ENCODE measurements around the gene FBXO46.
A peak's percentile ranks its signal among the peaks of the same experiment; 100 is the strongest.
"Not testable (repeated sequence)": the region's sequence is repeated elsewhere in the genome, so short reads cannot be mapped to it uniquely, and the experiment has no call there.

Gene FBXO46

GRCh38 chr19:45717983-45718650 lies 12.6 kb downstream of the FBXO46 start:
- peak; percentile 62 for DNase-seq

GRCh38 chr19:45717131-45717982 lies 13.3 kb downstream of the FBXO46 start:
- peak; percentile 100 for DNase-seq

GRCh38 chr19:45716359-45717130 lies 14.2 kb downstream of the FBXO46 start:
- peak; percentile 65 for DNase-seq

- DNase-seq: no peak
Observed at GRCh38 chr19:45715139-45715538, 15.6 kb downstream of the FBXO46 start.

DNA sequence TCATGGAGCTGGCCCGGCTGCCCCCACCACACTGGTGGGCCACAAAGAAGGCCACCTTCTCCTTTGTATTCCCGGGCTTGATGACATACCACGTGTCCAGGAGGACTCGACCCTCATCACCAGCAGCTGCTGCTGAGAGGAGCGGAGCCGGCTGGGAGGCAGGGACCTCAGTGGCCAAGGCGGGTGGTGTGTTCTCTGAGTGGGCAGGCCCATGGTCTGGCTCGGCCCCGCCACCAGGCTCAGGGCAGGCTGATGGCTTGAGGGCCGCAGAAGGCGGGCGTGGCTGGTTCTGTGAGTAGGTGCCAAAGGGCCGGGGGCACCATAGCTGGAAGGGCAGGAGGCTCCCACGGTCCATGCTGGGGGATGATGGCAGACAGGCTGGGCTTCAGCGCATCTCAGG lies 17.6 kb downstream of the FBXO46 start:
- no peak for DNase-seq

GRCh38 chr19:45712699-45713067 lies 18.0 kb downstream of the FBXO46 start:
- DNase-seq: no peak

DNA sequence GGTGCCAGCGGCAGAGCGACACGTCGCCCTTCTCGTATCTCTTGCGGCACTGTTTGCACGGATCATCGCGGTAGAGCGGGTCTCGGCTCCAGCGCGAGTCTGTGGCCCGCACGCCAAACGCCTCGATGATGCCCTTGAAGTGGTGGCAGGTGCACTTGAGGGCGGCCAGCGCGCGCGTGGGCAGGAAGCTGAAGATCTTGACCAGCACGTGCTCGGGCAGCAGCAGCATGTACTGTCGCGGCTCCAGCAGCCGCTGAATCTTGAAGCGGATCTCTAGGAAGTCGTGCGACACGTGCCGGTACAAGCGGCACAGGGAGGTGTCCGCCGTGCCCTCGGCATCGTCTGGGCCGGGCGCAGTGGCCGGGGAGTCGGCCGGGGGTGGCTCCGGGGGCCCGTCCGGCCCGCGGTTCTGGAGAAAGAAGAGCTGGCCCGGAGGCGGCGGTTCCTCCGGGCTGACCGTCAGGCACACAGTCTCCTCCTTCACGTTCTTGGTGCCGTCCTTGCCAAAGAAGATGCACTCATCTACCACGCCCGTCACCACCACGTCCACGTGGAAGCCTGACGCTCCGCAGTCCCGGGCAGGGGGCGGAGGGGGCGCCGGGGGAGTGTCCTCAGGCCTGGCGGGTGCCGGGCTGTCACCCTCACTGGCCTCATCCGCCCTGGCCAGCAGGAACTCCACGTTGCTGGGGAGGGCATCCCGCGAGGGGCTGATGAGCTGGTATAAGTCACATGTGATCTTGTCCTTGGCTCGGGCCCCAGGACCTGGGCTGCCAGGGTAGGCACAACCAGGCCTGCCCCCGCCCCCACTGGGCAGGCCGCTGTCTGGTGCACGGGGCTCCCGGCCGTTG lies 18.6 kb downstream of the FBXO46 start:
- DNase-seq: no peak

- DNase-seq: no peak
Observed at GRCh38 chr19:45710356-45711130, 20.2 kb downstream of the FBXO46 start.

GRCh38 chr19:45705710-45706415 lies 24.8 kb downstream of the FBXO46 start:
- DNase-seq: no peak

DNA sequence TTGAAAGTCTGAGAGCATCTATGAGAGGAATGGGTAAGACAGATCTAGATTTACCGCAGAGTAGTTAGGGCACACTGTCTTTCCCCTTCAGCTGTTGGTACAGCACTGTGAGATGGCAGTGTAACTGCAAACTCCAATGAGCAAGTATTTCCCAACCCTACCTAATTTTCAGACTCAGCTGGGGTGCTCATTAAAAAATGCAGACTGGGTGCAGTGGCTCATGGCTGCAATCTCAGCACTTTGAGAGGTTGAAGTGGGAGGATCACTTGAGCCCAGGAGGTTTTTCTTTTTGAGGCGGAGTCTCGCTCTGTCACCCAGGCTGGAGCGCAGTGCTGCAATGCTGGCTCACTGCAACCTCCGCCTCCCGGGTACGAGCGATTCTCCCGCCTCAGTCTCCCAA lies 25.6 kb downstream of the FBXO46 start:
- DNase-seq: no peak

DNA sequence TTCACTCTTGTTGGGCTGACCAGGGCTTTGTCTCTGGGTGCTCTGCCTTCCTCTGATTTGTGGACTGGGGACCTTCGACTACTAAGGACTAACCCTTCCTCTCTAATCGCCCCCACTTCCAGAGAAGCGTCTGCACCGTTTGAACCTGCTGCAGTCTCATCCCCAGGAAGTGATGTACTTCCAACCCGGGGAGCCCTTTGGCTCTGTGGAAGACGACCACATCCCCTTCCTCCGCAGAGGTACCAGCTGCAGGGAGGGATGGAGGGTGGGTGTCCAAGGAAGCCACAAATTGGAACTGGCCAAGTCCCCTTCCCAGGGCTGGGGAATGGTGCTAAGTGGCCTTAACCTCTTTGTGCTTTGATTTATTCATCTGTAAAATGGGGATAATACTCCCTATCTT lies 29.0 kb downstream of the FBXO46 start:
- DNase-seq: no peak

DNA sequence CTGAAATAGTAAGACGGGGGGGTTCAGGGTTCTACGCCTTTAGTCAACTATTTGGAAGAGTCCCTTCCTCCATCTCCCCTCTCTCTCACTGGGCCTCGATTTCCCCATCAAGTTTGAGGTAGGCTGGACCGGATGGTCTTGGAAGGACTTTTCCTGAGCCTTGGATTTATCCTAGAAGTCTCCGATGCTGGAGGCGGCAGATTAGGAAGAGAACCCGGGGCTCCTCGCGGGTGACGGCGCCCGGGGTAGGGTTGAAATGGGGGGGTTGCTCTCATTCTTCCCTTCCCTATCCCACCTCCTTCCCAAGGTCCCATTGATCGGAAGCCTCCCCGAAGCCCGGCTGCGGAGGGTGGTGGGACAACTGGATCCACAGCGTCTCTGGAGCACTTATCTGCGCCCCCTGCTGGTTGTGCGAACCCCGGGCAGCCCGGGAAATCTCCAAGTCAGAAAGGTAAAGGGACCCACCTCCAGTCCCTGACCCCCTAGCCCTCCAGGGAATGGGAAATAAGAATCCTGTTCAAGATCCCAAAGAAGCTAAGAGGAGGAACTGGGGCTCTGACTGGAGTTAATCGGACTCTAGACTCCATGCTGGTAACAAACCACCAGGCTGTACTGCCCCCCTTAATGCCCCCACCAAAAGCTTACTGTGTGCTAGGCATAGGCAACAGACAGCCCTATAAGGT lies 37.4 kb downstream of the FBXO46 start:
- DNase-seq: peak; percentile 87

GRCh38 chr19:45692187-45693105 lies 38.2 kb downstream of the FBXO46 start, which contains the start of gene QPCTL:
Gene QPCTL (plus strand): TSS chr19:45692666. CDS start chr19:45692704, 38 bp downstream.
- peak; percentile 100 for DNase-seq

DNA sequence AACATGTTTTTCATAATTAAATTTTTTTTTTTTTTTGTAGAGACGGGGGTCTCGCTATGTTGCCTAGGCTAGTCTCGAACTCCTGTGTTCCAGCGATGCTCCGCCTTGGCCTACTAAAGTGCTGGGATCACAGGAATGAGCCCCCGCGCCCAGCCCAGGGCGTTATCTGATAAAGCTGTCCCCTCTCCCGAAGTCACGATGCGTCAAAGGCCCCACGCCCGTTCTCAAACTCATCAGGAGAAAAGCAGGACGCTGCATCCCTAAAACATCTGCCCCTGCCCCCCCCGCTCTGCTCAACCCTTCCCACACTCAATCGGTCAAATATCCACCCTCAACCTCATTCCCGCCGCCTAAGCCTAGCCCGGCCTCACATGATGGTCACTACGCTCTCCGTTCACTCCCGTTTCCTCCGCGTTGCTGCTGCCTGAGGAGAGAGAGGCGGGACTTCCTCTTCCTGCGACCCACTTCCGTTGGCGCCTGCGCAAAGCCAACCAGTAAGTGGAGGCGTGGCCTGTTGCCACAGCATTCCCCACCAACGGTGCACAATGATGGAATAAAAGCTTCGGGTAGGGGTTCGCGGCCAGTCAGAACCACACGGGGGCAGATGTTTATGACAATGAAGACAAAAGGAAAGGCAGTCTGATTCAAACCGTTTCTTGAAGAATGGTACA lies 39.0 kb downstream of the FBXO46 start, which contains the start of gene SNRPD2:
SNRPD2 (minus strand) TSS at position 438 of the 671 bp plus-strand sequence; CDS start at position 373, 65 bp downstream.
- DNase-seq: peak; percentile 99

GRCh38 chr19:45687599-45687998 lies 43.1 kb downstream of the FBXO46 start:
- DNase-seq: no peak

- DNase-seq: not testable (repeated sequence)
Observed at GRCh38 chr19:45685045-45685444, 45.7 kb downstream of the FBXO46 start.

DNA sequence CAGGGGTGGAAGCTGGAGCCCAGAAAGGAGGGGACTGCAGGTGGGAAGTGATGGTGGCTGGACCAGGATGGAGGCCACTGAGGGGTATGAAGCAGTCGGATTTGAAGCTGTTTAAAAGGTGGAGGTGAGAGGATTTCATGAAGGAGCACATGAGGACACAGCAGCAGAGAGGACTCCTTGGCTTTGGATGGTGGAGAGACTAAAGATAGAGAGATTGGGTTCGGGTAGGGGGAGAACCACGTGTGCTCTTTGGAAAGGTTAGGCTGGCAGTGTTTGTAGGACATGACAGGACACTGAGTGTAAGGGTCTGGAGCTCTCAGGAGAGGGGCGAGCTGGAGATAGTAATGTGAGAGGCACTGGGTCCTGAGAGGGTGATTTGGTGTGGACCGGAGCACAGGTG lies 47.8 kb downstream of the FBXO46 start:
- no peak for DNase-seq

DNA sequence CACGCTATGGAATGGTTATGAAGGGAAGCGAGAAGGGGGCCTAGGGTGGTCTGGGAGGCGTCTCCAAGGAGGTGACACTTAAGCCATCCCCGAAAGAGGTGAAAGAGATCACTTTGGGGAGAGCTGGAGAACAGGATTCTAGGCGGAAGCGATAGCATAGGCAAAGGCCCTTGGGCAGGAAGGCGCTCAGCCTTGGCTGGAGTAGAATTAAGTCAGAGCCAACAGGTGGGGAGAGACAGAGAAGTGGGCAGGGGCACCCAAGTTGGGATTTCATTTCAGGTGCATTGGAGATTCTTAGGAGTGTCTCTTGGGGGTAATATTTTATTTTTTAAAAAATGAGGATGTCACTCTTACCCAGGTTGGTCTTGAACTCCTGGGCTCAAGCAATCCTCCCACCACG lies 48.6 kb downstream of the FBXO46 start:
- DNase-seq: no peak
